Heart left ventricle (tissue), 13 donors: ENCODE measurements around the gene MYH15.

ENCODE experiments used
- CTCF ChIP-seq, 12 donors: fragments of 200-600 bp; sonication (generic) in 4 of 12; IDR thresholded peaks; one replicate each; pipeline versions ENCODE4 v1.5.0 to v1.8.0; 2018 to 2022; ENCODE audit warnings: antibody characterized with exemption in 12 of 12, mild to moderate bottlenecking in 5 of 12
- POLR2A ChIP-seq, 2 donors: fragments of 450-650 bp; IDR thresholded peaks; one replicate each; pipeline ENCODE4 v1.6.1; 2017; ENCODE audit warnings: antibody characterized with exemption in 2 of 2, mild to moderate bottlenecking in 2 of 2, moderate library complexity in 2 of 2
- donor health status: ischemic (EF 13 %, LVEDD 7.1; RV severe dilation, severe dysfunction).
- donor health status: DM: no; HTN: yes; CAD: no.
- donor health status: DM: no; HTN: no; CAD: no.
- donor health status: ischemic (EF 25% LVEDD 6.9; RV normal size, moderate dysfunction).
- donor health status: ischemic (EF 25% LVEDD 5.7; RV mildly dilated, moderate dysfunction).
- donor health status: ischemic (EF 35%, LVEDD 5.7; RV mildly dilated, moderate dysfunction).
- donor health status: nonischemic (EF 11% LVEDD 7.7; RV severe dilation, severe dysfunction).
- donor health status: DM: yes; HTN: yes; CAD: no.
- donor health status: PGD.
- donor health status: ischemic (EF 29% LVEDD 5.4; RV normal size, mild dysfunction).
- donor health status: nonischemic (EF 23%, LVEDD 6.1; RV moderate dilation, normal function).

- TF ChIP-seq CTCF (IDR thresholded peaks at IDR 0.05), result no peak
- no peak for TF ChIP-seq POLR2A (IDR thresholded peaks at IDR 0.05)
These were observed 37.9 kb upstream of the MYH15 start for GRCh38 chr3:108548304-108548703.
